Effector memory CD4-positive, alpha-beta T cell (primary cell): ENCODE measurements around the gene REST.

ENCODE experiments used
- DNase-seq, 3 donors: peaks; one replicate each; pipeline ENCODE4 v3.0.0-alpha.2; 2020
- H3K27ac ChIP-seq: 2 replicates; pipeline ENCODE4 v1.7.0; 2013; ENCODE audit warnings: mild to moderate bottlenecking, low read length, moderate library complexity; ENCODE audit not compliant: insufficient read depth, poor library complexity, severe bottlenecking
- H3K27me3 ChIP-seq: replicated peaks from 2 replicates; pipeline ENCODE4 v1.7.0; 2013; ENCODE audit warnings: mild to moderate bottlenecking, low read length; ENCODE audit not compliant: insufficient read depth, control insufficient read depth, poor library complexity, severe bottlenecking
- H3K36me3 ChIP-seq: 2 replicates; pipeline ENCODE4 v1.7.0; 2013; ENCODE audit warnings: mild to moderate bottlenecking, low read length, moderate library complexity; ENCODE audit not compliant: control insufficient read depth, insufficient read depth
- H3K4me1 ChIP-seq: 2 replicates; pipeline ENCODE4 v1.7.0; 2013; ENCODE audit warnings: low read length, mild to moderate bottlenecking; ENCODE audit not compliant: control insufficient read depth, insufficient read depth, poor library complexity, severe bottlenecking
- H3K4me3 ChIP-seq: 2 replicates; pipeline ENCODE4 v1.7.0; 2013; ENCODE audit warnings: low read length, low read depth, mild to moderate bottlenecking; ENCODE audit not compliant: insufficient read depth, poor library complexity, severe bottlenecking
- H3K9me3 ChIP-seq: 2 replicates; pipeline ENCODE4 v1.7.0; 2013; ENCODE audit warnings: mild to moderate bottlenecking, low read length, moderate library complexity; ENCODE audit not compliant: control insufficient read depth

The REST gene

DNA sequence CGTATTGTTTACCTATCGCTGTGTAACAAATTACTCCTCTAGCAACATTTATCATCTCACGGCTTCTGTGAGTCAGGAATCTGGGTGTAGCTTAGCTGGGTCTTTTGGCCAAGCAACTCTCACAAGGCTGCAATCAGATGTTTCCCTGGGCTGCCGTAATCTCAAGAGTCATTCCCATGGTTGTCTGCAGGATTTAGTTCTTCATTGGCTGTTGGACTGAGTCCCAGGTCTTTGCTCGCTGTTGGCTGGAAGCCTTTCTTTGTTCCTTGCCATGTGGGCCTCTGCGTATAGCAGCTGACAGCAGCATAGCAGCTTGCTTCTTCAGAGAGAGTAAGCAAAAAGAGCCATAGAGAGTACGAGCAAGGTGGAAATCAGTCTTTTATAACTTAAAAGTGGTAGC lies 87.8 kb downstream of the REST start:
- Histone ChIP-seq H3K27me3 (no peaks in the 10 kb centered on the region), H3K27ac (no peak overlapping the region), H3K4me1 (no peaks in the 10 kb centered on the region), H3K36me3 (peaks cover 70% of the 10 kb centered on the region), H3K9me3 (no peaks in the 10 kb centered on the region), H3K4me3 (no peak overlapping the region)
- no peak for DNase-seq

DNA sequence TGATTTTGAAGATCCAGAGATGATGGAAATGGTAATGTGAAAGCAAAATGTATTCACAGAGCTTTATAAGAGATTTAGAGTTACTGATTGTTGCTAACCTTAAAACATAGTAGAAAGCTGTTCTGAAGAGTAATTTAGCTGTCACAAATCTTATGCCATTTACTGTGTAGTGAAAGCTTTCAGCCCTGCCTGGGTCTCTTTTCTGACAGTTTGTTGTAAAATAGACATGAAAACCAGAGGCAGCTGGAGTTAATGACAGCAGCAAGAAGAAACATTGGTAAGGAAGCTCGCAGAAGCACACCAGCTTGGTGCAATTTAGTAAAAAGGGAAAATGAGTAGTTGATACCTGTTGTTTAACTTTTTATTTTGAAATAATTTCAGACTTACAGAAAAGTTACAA lies 92.1 kb downstream of the REST start:
- Histone ChIP-seq H3K36me3 (peaks cover 73% of the 10 kb centered on the region), H3K4me1 (no peaks in the 10 kb centered on the region), H3K4me3 (no peak overlapping the region), H3K9me3 (no peaks in the 10 kb centered on the region), H3K27me3 (no peaks in the 10 kb centered on the region), H3K27ac (no peak overlapping the region)
- no peak for DNase-seq

DNA sequence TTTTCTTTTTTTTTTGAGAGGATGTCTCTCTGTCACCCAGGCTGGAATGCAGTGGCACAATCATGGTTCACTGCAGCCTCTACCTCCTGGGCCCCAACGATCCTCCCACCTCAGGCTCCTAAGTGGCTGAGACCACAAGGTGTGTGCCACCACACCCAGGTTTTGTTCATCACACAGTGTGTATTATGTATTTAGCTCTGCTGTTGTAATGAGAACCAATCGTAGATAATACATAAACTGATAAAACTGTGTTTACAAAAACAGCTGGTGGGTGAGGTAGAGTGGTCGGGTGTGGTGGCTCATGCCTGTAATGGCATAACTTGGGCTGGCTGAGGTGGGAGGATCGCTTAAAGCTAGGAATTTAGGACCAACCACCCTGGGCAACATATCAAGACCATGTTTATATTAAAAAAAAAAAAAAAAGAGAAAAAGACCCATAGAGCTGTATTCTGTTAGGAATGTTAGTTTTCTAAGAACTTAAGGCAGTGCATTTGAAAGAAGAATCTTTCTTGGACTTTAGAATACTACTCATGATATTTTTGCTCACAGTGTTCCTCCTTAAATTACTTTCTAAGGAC lies 105.9 kb downstream of the REST start:
- no peaks in the 10 kb centered on the region for H3K9me3 ChIP-seq
- no peaks in the 10 kb centered on the region for H3K4me1 ChIP-seq
- peaks cover 80% of the 10 kb centered on the region for H3K36me3 ChIP-seq
- no peaks in the 10 kb centered on the region for H3K27me3 ChIP-seq
- H3K27ac ChIP-seq = no peak overlapping the region
- no peak for DNase-seq
- H3K4me3 ChIP-seq = no peak overlapping the region
